SK-N-MC (cell line): ENCODE measurements around the gene ABI3BP.

Source experiments
- DNase-seq: peaks from one replicate; pipeline ENCODE4 v3.0.0-alpha.2; 2011; ENCODE audit warnings: low read depth, low spot score
- H3K27ac ChIP-seq: fragments of 200-600 bp; sonication (generic); 2 replicates; pipeline ENCODE4 v1.5.1; 2016; ENCODE audit warnings: mixed run types
- H3K36me3 ChIP-seq: fragments of 200-600 bp; sonication (generic); 2 replicates; pipeline ENCODE4 v1.6.1; 2017; ENCODE audit warnings: antibody characterized with exemption, low read length, mixed read lengths; ENCODE audit not compliant: insufficient read depth
- H3K4me3 ChIP-seq: fragments of 200-600 bp; sonication (generic); 2 replicates; pipeline ENCODE4 v1.5.1; 2016
- H3K9ac ChIP-seq: fragments of 200-600 bp; sonication (generic); 2 replicates; pipeline ENCODE4 v1.8.0; 2017; ENCODE audit warnings: mixed run types, mixed read lengths; ENCODE audit not compliant: insufficient read length
- H3K9me3 ChIP-seq: fragments of 200-600 bp; sonication (generic); 2 replicates; pipeline ENCODE4 v1.6.1; 2017; ENCODE audit warnings: low read depth, mild to moderate bottlenecking, antibody characterized with exemption, low read length, moderate library complexity, mixed read lengths
- EZH2 ChIP-seq: fragments of 200-600 bp; sonication (generic); IDR thresholded peaks from one replicate; pipeline ENCODE4 v1.6.1; 2017; ENCODE audit warnings: antibody characterized with exemption
- FOXP2 ChIP-seq: optimal IDR thresholded peaks from 2 replicates; pipeline ENCODE3; 2011; ENCODE audit warnings: mild to moderate bottlenecking, moderate library complexity; ENCODE audit not compliant: insufficient read depth; ENCODE audit errors: extremely low read length, control extremely low read depth
- POLR2AphosphoS5 ChIP-seq: IDR thresholded peaks from 2 replicates; pipeline ENCODE4 v1.6.1; 2012; ENCODE audit warnings: mild to moderate bottlenecking, low read depth, low read length, borderline replicate concordance

Gene ABI3BP

DNA sequence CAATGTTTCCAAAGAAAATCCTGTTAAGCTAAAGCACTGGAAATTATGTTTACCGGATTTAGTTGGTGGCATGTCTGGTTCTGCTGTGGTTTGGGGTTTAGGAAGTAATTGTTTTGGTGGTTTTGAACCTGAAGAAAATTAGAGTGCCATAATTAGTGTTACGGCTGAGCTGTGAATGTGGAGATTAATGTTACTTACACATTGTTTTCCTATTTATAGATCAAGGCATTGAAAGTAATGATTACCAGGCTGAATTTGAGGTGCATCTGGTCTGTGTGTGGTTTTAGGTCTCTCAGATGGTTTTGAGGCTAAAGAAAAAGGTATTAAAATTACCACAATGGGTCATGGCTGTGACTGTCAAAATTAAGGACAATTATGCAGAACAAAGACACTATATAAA is 155.1 kb downstream of the ABI3BP start:
- TF ChIP-seq FOXP2 (no peak), POLR2AphosphoS5 (no peak), EZH2 (no peak)
- Histone ChIP-seq H3K36me3 (no peaks in the 10 kb centered on the region), H3K4me3 (no peak overlapping the region), H3K9ac (no peak overlapping the region), H3K9me3 (no peaks in the 10 kb centered on the region), H3K27ac (no peak overlapping the region)
- no peak for DNase-seq

DNA sequence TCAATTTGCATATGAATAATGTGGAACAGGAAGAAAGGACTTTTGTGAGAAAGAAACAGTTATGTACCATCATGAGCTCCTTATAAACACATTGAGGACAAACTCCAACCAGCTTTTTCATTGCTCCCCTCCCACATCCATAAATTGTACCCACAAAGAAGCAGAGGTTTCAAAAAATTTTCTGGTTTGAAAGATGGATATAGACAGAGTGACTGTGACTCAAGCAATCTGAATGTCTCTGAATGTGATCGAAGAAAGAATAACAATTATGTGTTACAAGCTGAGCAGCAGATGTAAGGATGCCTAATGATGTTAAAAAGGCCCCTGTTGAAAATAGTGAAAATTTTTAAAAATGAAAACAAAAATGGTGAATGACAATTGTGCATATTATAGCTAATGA is 156.6 kb downstream of the ABI3BP start:
- Histone ChIP-seq H3K36me3 (no peaks in the 10 kb centered on the region), H3K4me3 (no peak overlapping the region), H3K9ac (no peak overlapping the region), H3K9me3 (no peaks in the 10 kb centered on the region), H3K27ac (no peak overlapping the region)
- DNase-seq: no peak
- no peak for TF ChIP-seq EZH2
- TF ChIP-seq POLR2AphosphoS5: no peak
- TF ChIP-seq FOXP2: no peak

DNA sequence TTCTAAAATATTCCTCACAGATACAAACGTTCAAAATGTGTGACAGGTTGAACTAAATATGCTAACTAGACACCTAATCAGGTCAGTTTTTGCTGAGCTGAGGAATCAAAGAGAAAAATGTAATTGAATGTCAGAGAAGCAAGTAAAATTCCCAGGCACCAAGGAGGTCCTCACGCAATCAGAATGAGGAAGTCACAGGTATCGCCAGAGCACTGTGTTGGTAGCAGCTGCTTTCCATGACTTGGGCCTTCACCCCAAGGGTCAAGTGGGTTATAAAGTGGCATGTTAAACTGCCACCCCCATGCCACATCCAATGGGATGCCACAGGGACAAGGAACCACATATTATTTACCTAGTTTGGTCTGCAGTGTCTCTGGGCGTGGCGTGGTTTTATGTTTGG is 158.9 kb downstream of the ABI3BP start:
- H3K9me3 ChIP-seq: no peaks in the 10 kb centered on the region
- no peak for TF ChIP-seq FOXP2
- TF ChIP-seq POLR2AphosphoS5: no peak
- TF ChIP-seq EZH2: no peak
- no peak for DNase-seq
- H3K27ac ChIP-seq: no peak overlapping the region
- H3K36me3 ChIP-seq: no peaks in the 10 kb centered on the region
- H3K9ac ChIP-seq: no peak overlapping the region
- no peak overlapping the region for H3K4me3 ChIP-seq

DNA sequence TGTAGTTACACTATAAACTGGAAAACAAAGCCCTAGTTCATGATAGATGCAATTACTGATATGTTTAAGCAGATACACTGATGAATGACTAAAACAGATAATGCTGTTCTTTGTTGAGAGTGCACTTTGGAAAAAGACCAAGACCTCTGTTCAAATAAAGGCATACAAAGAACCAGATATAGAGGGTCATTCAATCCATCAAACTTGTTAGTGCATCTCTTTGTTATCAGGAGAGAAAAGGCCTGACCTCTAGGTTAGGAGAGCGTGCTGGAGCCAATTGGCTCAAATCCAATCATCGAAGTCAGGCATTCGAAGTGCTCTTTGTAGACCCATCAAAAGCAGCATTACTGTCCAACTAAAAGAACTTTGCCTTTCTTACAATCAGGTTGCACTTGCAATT is 159.7 kb downstream of the ABI3BP start:
- H3K36me3 ChIP-seq: no peaks in the 10 kb centered on the region
- no peak overlapping the region for H3K9ac ChIP-seq
- TF ChIP-seq FOXP2 (no peak), EZH2 (no peak), POLR2AphosphoS5 (no peak)
- H3K27ac ChIP-seq: no peak overlapping the region
- DNase-seq: no peak
- no peak overlapping the region for H3K4me3 ChIP-seq
- no peaks in the 10 kb centered on the region for H3K9me3 ChIP-seq

DNA sequence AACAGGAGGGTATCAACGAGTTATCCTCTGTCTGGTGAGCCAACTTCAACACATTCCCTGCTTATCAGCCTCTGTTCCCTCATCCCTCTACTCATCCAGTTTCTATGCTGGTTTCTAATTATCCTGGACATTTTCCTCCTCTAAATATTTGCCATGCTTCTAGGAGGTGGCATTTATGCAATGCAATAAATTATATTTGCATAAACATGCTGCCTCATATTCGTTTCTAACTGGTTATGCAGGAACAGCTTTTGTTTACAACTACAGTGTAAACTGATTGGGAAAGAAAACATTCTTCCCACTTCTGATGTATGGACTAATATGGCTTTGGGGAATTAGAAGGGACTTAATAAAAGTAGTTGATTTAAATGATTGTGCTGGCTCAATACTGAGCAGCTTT is 161.6 kb downstream of the ABI3BP start:
- TF ChIP-seq POLR2AphosphoS5 (no peak), FOXP2 (no peak), EZH2 (no peak)
- no peaks in the 10 kb centered on the region for H3K9me3 ChIP-seq
- no peak overlapping the region for H3K4me3 ChIP-seq
- DNase-seq: no peak
- H3K36me3 ChIP-seq: no peaks in the 10 kb centered on the region
- H3K9ac ChIP-seq: no peak overlapping the region
- no peak overlapping the region for H3K27ac ChIP-seq

DNA sequence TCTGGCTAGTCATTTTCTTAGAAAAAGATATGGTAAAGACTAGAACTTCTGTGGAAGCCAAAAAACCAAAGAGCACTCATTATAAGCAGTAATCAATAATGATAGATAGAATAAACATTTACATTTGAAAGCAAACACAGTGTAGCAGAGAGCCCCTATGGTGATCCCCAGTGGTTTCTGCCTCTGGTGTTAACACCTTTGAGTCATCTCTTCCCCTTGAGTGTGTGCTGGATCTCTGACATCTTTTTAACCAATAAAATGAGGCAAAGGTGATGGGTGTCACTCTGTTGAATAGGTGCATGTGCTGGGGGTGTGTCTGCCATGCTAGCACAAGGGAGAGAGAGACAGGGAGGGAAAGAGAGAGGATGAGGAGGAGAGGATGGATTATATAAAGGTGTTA is 162.3 kb downstream of the ABI3BP start:
- Histone ChIP-seq H3K9me3 (no peaks in the 10 kb centered on the region), H3K4me3 (no peak overlapping the region), H3K36me3 (no peaks in the 10 kb centered on the region), H3K27ac (no peak overlapping the region), H3K9ac (no peak overlapping the region)
- no peak for DNase-seq
- TF ChIP-seq FOXP2 (no peak), POLR2AphosphoS5 (no peak), EZH2 (no peak)

DNA sequence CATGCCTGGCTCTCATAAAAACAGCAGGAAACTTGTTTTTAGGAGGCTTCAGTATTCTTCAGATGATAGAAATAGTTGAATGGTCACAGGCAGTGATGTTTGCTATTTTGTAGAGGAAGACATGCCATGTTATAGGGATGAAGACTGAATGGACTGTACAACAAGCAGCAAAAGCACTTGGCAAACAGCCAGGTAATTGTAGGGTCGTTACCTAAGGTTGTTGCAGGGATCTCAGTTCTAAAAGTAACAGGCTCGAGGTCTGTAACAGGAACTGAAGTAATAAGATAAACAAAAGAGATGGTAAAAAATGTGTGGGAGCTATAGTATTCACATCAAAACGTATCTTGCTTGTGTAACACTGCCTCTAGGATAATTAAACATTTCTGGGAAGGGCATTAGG is 167.6 kb downstream of the ABI3BP start:
- TF ChIP-seq FOXP2: no peak
- TF ChIP-seq EZH2: no peak
- TF ChIP-seq POLR2AphosphoS5: no peak

DNA sequence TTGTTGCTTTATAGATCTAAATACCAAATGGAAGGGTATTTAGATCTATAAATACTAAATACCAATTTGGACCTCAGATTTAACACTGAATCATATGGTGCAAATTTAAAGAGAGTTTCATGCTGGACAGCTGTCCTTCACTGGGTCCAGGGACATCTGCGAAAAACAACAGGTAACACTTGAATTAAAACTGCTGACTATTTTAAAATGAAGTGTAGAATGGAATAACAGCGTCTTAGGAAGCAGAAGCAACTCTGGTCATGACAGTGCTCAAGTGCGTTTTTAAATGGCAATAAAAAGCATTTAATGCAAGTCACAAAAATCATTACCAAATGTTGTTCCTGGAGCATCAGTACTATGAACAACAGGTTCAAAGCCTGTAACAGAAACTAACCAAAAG is 177.6 kb downstream of the ABI3BP start:
- Histone ChIP-seq H3K36me3 (no peaks in the 10 kb centered on the region), H3K9me3 (no peaks in the 10 kb centered on the region), H3K4me3 (no peak overlapping the region), H3K27ac (no peak overlapping the region), H3K9ac (no peak overlapping the region)
- TF ChIP-seq FOXP2: no peak
- no peak for TF ChIP-seq EZH2
- no peak for TF ChIP-seq POLR2AphosphoS5
- no peak for DNase-seq

More for the DNA sequence above, 167.6 kb downstream of the ABI3BP start:
- Histone ChIP-seq H3K4me3 (no peak overlapping the region), H3K36me3 (no peaks in the 10 kb centered on the region), H3K9ac (no peak overlapping the region), H3K27ac (no peak overlapping the region), H3K9me3 (no peaks in the 10 kb centered on the region)
- no peak for DNase-seq

DNA sequence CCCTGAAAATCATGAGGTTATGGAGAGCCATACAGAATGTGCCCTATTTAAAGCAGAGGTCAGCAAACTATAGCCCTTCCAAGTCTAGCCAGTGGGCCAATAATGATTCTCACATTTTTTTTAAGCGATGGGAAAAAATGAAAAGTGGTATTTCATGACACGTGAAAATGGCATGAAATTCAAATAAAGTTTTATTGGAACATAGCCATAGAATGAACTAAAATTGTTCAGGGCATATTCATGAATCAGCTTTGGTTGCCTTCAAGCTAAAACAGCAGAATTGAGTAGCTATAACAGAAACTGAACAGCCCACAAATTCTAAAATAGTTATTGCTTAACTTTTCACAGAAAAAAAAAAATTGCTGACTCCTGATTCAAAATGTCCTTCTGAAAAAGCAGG is 179.4 kb downstream of the ABI3BP start:
- Histone ChIP-seq H3K9me3 (no peaks in the 10 kb centered on the region), H3K36me3 (no peaks in the 10 kb centered on the region), H3K4me3 (no peak overlapping the region), H3K9ac (no peak overlapping the region), H3K27ac (0 out of 2 replicates have a peak overlapping the region, but pooled peaks have one; percentile 33)
- no peak for TF ChIP-seq POLR2AphosphoS5
- TF ChIP-seq EZH2: no peak
- TF ChIP-seq FOXP2: no peak
- no peak for DNase-seq
